ENCODE results near the gene ELFN2. TPM values are rescaled to one million over a fixed set of nuclear protein-coding genes. Genes with fewer than 3 reads are reported as not detected.

ELFN2 gene
- total and polyA plus RNA-seq, 2 of the 13 experiments (the other 11 are each of a cell fraction or from before 2014, with no cell fraction given): 0.01 TPM; not detected in 1

GRCh38 chr22:37442537-37442936, 15.3 kb upstream of the ELFN2 start (continued):
- TF ChIP-seq USF2 (IDR thresholded peaks at IDR 0.05; ENCODE audit: low read depth, low read length) (peak; percentile 46; the same call in 1 of the 2 replicates), USF2 (CRISPR knock-in tag; IDR thresholded peaks at IDR 0.05; ENCODE audit: borderline replicate concordance) (peak; percentile 81; the same call in 1 of the 2 replicates), ZNF33B (CRISPR knock-in tag; IDR thresholded peaks at IDR 0.05) (no peak), PAXIP1 (CRISPR knock-in tag; conservative IDR thresholded peaks at IDR 0.05) (no peak), ZNF850 (CRISPR knock-in tag; conservative IDR thresholded peaks at IDR 0.05) (no peak), ZNF143 (CRISPR knock-in tag; IDR thresholded peaks at IDR 0.05) (peak; percentile 86), GABPB1 (CRISPR knock-in tag; IDR thresholded peaks at IDR 0.05) (peak; percentile 67; the same call in 1 of the 2 replicates), ETV5 (CRISPR knock-in tag; IDR thresholded peaks at IDR 0.05; ENCODE audit: borderline replicate concordance) (peak; percentile 59; the same call in 1 of the 2 replicates), ISX (CRISPR knock-in tag; conservative IDR thresholded peaks at IDR 0.05) (no peak)
- TF ChIP-seq, protein P1, sequence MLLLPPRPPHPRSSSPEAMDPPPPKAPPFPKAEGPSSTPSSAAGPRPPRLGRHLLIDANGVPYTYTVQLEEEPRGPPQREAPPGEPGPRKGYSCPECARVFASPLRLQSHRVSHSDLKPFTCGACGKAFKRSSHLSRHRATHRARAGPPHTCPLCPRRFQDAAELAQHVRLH (CRISPR knock-in tag; IDR thresholded peaks at IDR 0.05; ENCODE audit: borderline replicate concordance, low read depth): no peak
- TF ChIP-seq, protein P2, sequence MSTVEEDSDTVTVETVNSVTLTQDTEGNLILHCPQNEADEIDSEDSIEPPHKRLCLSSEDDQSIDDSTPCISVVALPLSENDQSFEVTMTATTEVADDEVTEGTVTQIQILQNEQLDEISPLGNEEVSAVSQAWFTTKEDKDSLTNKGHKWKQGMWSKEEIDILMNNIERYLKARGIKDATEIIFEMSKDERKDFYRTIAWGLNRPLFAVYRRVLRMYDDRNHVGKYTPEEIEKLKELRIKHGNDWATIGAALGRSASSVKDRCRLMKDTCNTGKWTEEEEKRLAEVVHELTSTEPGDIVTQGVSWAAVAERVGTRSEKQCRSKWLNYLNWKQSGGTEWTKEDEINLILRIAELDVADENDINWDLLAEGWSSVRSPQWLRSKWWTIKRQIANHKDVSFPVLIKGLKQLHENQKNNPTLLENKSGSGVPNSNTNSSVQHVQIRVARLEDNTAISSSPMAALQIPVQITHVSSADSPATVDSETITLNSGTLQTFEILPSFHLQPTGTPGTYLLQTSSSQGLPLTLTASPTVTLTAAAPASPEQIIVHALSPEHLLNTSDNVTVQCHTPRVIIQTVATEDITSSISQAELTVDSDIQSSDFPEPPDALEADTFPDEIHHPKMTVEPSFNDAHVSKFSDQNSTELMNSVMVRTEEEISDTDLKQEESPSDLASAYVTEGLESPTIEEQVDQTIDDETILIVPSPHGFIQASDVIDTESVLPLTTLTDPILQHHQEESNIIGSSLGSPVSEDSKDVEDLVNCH (CRISPR knock-in tag; IDR thresholded peaks at IDR 0.05): no peak

Measured in HepG2 (cell line).